Thyroid gland (tissue), 4 donors: ENCODE results near the gene TMEM26.

Experiments
- CTCF ChIP-seq, 6 experiments: fragments of 200-600 bp in 3 of 6; fragments of 450-650 bp in 3 of 6; sonication (generic) in 3 of 6; IDR thresholded peaks; one replicate each; pipeline ENCODE4 v1.5.1; 2016 to 2019; ENCODE audit warnings: antibody characterized with exemption in 6 of 6, mild to moderate bottlenecking in 2 of 6, inconsistent platforms in 1 of 6, moderate library complexity in 1 of 6
- POLR2A ChIP-seq, 2 donors: fragments of 450-650 bp; IDR thresholded peaks; one replicate each; pipeline ENCODE4 v1.6.1; 2017; ENCODE audit warnings: antibody characterized with exemption in 2 of 2, mild to moderate bottlenecking in 2 of 2, moderate library complexity in 1 of 2

GRCh38 chr10:61452151-61452651 is 980 bp downstream of the TMEM26 start:
- TF ChIP-seq CTCF (IDR thresholded peaks at IDR 0.05), result no peak
- no peak for TF ChIP-seq POLR2A (IDR thresholded peaks at IDR 0.05)
